HepG2 (cell line): ENCODE data around the gene TACC2. TPM values are rescaled to one million over a fixed set of nuclear protein-coding genes. Genes with fewer than 3 reads are reported as not detected.

Experiments used
- AHR ChIP-seq: IDR thresholded peaks from 2 replicates; pipeline ENCODE4 v1.6.1; 2018; ENCODE audit warnings: missing genetic modification reagents, missing compliant biosample characterization
- CREBL2 ChIP-seq: sonication (generic); formaldehyde crosslinking; IDR thresholded peaks from 2 replicates; pipeline ENCODE4 v1.8.1; 2023; ENCODE audit warnings: missing genetic modification reagents, mild to moderate bottlenecking, borderline replicate concordance
- GMEB1 ChIP-seq: sonication (generic); formaldehyde crosslinking; IDR thresholded peaks from 2 replicates; pipeline ENCODE4 v1.5.1; 2020; ENCODE audit warnings: missing genetic modification reagents, mild to moderate bottlenecking, borderline replicate concordance
- HNF4G ChIP-seq, 2 experiments: sonication (generic) in 1 of 2; formaldehyde crosslinking in 1 of 2; IDR thresholded peaks; 2 replicates each; pipeline versions ENCODE4 v1.4.0 to v1.6.1; 2011 to 2020; ENCODE audit warnings: borderline replicate concordance in 2 of 2, low read depth in 2 of 2, mild to moderate bottlenecking in 2 of 2, low read length in 1 of 2, missing genetic modification reagents in 1 of 2, moderate library complexity in 1 of 2
- JUN ChIP-seq: sonication (generic); formaldehyde crosslinking; IDR thresholded peaks from 2 replicates; pipeline ENCODE4 v1.4.0; 2020; ENCODE audit warnings: mild to moderate bottlenecking, missing genetic modification reagents
- NFE2L1 ChIP-seq: sonication (generic); formaldehyde crosslinking; IDR thresholded peaks from 2 replicates; pipeline ENCODE4 v1.4.0; 2020; ENCODE audit warnings: missing genetic modification reagents, mild to moderate bottlenecking, borderline replicate concordance
- NR2C2 ChIP-seq: sonication (generic); formaldehyde crosslinking; IDR thresholded peaks from 2 replicates; pipeline ENCODE4 v1.4.0; 2020; ENCODE audit warnings: missing genetic modification reagents, mild to moderate bottlenecking, moderate library complexity, borderline replicate concordance
- NR2F1 ChIP-seq, 2 experiments: fragments of 450-650 bp in 1 of 2; formaldehyde crosslinking in 1 of 2; IDR thresholded peaks; 2 replicates each; pipeline versions ENCODE4 v1.5.0 to v1.6.1; 2016 to 2020; ENCODE audit warnings: mild to moderate bottlenecking in 1 of 2, missing compliant biosample characterization in 1 of 2, missing genetic modification reagents in 1 of 2, moderate library complexity in 1 of 2
- SMC3 ChIP-seq: IDR thresholded peaks from 2 replicates; pipeline ENCODE4 v1.6.1; 2011; ENCODE audit warnings: low read length, improper control_type of control experiment
- U2AF2 ChIP-seq: fragments of 200-400 bp; formaldehyde crosslinking; IDR thresholded peaks from 2 replicates; pipeline ENCODE4 v1.6.1; 2017; ENCODE audit warnings: low read depth, mild to moderate bottlenecking, low read length
- ZFP36L2 ChIP-seq: sonication (generic); formaldehyde crosslinking; IDR thresholded peaks from 2 replicates; pipeline ENCODE4 v1.4.0; 2020; ENCODE audit warnings: missing genetic modification reagents
- ZNF619 ChIP-seq: sonication (generic); formaldehyde crosslinking; IDR thresholded peaks from 2 replicates; pipeline ENCODE4 v1.4.0; 2020; ENCODE audit warnings: mild to moderate bottlenecking, missing genetic modification reagents
- ZNF781 ChIP-seq: sonication (generic); formaldehyde crosslinking; IDR thresholded peaks from 2 replicates; pipeline ENCODE4 v1.5.1; 2020; ENCODE audit warnings: borderline replicate concordance, mild to moderate bottlenecking, missing genetic modification reagents; ENCODE audit errors: not compliant biosample characterization
- polyA plus RNA-seq, 8 experiments: library from polyadenylated mRNA; depleted of rRNA in 3 of 8; stranded (reverse) in 7 of 8; unstranded in 1 of 8; fragments of >200 nt; fragmentation: Illumina TruSeq in 4 of 8; extraction: Trizol in 4 of 8; gene quantifications; 2 replicates each; pipeline versions ENCODE4 v1.2.1 to v1.2.3, GENCODE V29; 2011 to 2016; ENCODE audit warnings: low read depth in 4 of 8, missing spikeins in 1 of 8, mixed read lengths in 1 of 8; ENCODE audit not compliant: insufficient read depth in 1 of 8
- total RNA-seq, 5 experiments: library from RNA; depleted of rRNA; stranded (reverse); fragments of >200 nt; fragmentation: Illumina TruSeq; extraction: Trizol; gene quantifications; 2 replicates each; pipeline ENCODE4 v1.2.3, GENCODE V29; 2016; ENCODE audit warnings: low read depth in 1 of 5
- TF ChIP-seq, protein P1 (sequence below): sonication (generic); formaldehyde crosslinking; IDR thresholded peaks from 2 replicates; pipeline ENCODE4 v1.4.0; 2020; ENCODE audit warnings: mild to moderate bottlenecking, missing genetic modification reagents, borderline replicate concordance
- TF ChIP-seq, protein P2 (sequence below): IDR thresholded peaks from 2 replicates; pipeline ENCODE4 v1.6.1; 2016; ENCODE audit warnings: mild to moderate bottlenecking, missing biosample characterization, missing genetic modification reagents
- TF ChIP-seq, protein P3 (sequence below): sonication (generic); formaldehyde crosslinking; IDR thresholded peaks from 2 replicates; pipeline ENCODE4 v1.8.1; 2022; ENCODE audit warnings: low read depth, mild to moderate bottlenecking, missing genetic modification reagents

TACC2 gene
- total and polyA plus RNA-seq, 2 of the 13 experiments (the other 11 are each of a cell fraction or from before 2014, with no cell fraction given), result 11.8 to 16.0 TPM

DNA sequence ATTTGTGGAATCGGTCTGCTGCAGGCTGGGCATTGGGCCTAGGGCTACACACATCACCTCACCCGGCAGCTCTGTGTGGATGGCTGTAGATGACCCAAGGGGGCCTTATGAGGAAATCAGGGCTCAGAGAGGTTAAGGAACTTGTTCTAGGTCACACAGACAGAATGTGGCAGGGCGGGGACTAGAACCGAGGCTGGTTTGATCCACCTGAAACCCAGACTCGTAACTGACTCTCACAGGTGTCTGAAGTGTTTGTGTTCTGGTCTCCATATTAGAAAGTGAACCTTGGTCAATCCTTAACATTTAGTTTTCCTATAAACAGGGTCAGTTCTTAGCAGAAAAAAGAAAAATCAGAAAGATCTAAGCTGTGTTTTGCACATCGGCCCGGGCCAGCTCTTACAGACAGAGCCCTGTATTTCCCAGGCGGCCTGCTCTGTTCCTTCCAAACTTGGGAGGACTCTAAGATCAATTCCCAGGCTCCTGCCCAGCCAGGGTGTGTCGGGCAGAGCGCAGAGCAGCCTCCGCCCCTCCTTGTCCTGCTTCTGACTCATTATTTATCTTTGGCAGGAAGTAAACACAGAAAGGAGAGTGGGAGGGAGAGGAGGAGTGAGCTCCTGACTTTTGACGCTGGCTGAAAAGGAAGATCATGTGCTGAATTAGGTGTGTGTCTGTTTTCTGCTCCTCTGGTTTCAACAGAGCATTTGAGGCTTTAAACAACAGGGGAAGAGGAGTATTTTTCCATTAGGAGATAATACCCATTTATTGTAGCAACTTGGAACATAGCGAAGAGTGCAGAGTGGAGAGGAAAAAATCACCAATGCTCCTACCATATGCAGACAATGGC, 74.1 kb downstream of the TACC2 start (continued):
- TF ChIP-seq HNF4G (IDR thresholded peaks at IDR 0.05; ENCODE audit: borderline replicate concordance, low read depth, low read length) (peak; percentile 45; the same call in 1 of the 2 replicates), HNF4G (CRISPR knock-in tag; IDR thresholded peaks at IDR 0.05; ENCODE audit: borderline replicate concordance, low read depth) (no peak), CREBL2 (CRISPR knock-in tag) (no peak), NR2F1 (CRISPR knock-in tag; IDR thresholded peaks at IDR 0.05) (no peak), ZFP36L2 (CRISPR knock-in tag) (no peak), GMEB1 (CRISPR knock-in tag) (peak; percentile 37; the same call in 1 of the 2 replicates), ZNF619 (CRISPR knock-in tag) (no peak), SMC3 (peak; percentile 18; the same call in 1 of the 2 replicates), ZNF781 (CRISPR knock-in tag) (no peak), NFE2L1 (CRISPR knock-in tag) (no peak), JUN (CRISPR knock-in tag) (peak; percentile 99), NR2C2 (CRISPR knock-in tag) (peak; percentile 30; the same call in 1 of the 2 replicates), U2AF2 (no peak), AHR (CRISPR knock-in tag) (no peak; the same call in 1 of the 2 replicates)
- TF ChIP-seq, protein P1, sequence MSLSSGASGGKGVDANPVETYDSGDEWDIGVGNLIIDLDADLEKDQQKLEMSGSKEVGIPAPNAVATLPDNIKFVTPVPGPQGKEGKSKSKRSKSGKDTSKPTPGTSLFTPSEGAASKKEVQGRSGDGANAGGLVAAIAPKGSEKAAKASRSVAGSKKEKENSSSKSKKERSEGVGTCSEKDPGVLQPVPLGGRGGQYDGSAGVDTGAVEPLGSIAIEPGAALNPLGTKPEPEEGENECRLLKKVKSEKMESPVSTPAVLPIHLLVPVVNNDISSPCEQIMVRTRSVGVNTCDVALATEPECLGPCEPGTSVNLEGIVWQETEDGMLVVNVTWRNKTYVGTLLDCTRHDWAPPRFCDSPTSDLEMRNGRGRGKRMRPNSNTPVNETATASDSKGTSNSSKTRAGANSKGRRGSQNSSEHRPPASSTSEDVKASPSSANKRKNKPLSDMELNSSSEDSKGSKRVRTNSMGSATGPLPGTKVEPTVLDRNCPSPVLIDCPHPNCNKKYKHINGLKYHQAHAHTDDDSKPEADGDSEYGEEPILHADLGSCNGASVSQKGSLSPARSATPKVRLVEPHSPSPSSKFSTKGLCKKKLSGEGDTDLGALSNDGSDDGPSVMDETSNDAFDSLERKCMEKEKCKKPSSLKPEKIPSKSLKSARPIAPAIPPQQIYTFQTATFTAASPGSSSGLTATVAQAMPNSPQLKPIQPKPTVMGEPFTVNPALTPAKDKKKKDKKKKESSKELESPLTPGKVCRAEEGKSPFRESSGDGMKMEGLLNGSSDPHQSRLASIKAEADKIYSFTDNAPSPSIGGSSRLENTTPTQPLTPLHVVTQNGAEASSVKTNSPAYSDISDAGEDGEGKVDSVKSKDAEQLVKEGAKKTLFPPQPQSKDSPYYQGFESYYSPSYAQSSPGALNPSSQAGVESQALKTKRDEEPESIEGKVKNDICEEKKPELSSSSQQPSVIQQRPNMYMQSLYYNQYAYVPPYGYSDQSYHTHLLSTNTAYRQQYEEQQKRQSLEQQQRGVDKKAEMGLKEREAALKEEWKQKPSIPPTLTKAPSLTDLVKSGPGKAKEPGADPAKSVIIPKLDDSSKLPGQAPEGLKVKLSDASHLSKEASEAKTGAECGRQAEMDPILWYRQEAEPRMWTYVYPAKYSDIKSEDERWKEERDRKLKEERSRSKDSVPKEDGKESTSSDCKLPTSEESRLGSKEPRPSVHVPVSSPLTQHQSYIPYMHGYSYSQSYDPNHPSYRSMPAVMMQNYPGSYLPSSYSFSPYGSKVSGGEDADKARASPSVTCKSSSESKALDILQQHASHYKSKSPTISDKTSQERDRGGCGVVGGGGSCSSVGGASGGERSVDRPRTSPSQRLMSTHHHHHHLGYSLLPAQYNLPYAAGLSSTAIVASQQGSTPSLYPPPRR (CRISPR knock-in tag), result peak; percentile 86
- TF ChIP-seq, protein P2, sequence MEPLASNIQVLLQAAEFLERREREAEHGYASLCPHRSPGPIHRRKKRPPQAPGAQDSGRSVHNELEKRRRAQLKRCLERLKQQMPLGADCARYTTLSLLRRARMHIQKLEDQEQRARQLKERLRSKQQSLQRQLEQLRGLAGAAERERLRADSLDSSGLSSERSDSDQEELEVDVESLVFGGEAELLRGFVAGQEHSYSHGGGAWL (CRISPR knock-in tag), result 0 out of 2 replicates have a peak, but pooled peaks have one; percentile 60
- TF ChIP-seq, protein P3, sequence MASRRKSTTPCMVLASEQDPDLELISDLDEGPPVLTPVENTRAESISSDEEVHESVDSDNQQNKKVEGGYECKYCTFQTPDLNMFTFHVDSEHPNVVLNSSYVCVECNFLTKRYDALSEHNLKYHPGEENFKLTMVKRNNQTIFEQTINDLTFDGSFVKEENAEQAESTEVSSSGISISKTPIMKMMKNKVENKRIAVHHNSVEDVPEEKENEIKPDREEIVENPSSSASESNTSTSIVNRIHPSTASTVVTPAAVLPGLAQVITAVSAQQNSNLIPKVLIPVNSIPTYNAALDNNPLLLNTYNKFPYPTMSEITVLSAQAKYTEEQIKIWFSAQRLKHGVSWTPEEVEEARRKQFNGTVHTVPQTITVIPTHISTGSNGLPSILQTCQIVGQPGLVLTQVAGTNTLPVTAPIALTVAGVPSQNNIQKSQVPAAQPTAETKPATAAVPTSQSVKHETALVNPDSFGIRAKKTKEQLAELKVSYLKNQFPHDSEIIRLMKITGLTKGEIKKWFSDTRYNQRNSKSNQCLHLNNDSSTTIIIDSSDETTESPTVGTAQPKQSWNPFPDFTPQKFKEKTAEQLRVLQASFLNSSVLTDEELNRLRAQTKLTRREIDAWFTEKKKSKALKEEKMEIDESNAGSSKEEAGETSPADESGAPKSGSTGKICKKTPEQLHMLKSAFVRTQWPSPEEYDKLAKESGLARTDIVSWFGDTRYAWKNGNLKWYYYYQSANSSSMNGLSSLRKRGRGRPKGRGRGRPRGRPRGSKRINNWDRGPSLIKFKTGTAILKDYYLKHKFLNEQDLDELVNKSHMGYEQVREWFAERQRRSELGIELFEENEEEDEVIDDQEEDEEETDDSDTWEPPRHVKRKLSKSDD, result no peak
